Left hindlimb (tissue), 1 donor: ENCODE measurements around the gene IMPACT.

ENCODE experiments used
- DNase-seq: peaks from one replicate; pipeline ENCODE4 v3.0.0-alpha.2; 2018

Gene IMPACT

GRCh38 chr18:24482821-24483220, 56.4 kb downstream of the IMPACT start:
- DNase-seq, result no peak

GRCh38 chr18:24485681-24486080, 59.2 kb downstream of the IMPACT start:
- DNase-seq, result no peak

- DNase-seq, result no peak
Observed at GRCh38 chr18:24486684-24487083, 60.2 kb downstream of the IMPACT start.

- DNase-seq, result no peak
Observed at GRCh38 chr18:24488824-24489493, 62.5 kb downstream of the IMPACT start.

- DNase-seq, result no peak
Observed at GRCh38 chr18:24490539-24490938, 64.1 kb downstream of the IMPACT start.

GRCh38 chr18:24491927-24492834, 65.7 kb downstream of the IMPACT start:
- no peak for DNase-seq

GRCh38 chr18:24494586-24494985, 68.1 kb downstream of the IMPACT start:
- DNase-seq, result no peak

- no peak for DNase-seq
Observed at GRCh38 chr18:24497031-24497754, 70.7 kb downstream of the IMPACT start.

- DNase-seq, result no peak
Observed at GRCh38 chr18:24499814-24500213, 73.3 kb downstream of the IMPACT start.

- no peak for DNase-seq
Observed at GRCh38 chr18:24500217-24500616, 73.7 kb downstream of the IMPACT start.

- DNase-seq, result no peak
Observed at GRCh38 chr18:24500766-24501165, 74.3 kb downstream of the IMPACT start.

GRCh38 chr18:24502667-24503523, 76.4 kb downstream of the IMPACT start:
- DNase-seq, result no peak
